SU-DHL-6 (cell line): ENCODE data around the gene CORO6.

Experiments used
- EZH2phosphoT487 ChIP-seq: fragments of 200-600 bp; sonication (generic), shearing (Covaris generic); conservative IDR thresholded peaks from 2 replicates; pipeline ENCODE4 v1.6.1; 2018; ENCODE audit warnings: mild to moderate bottlenecking, antibody characterized with exemption, low read length, moderate library complexity, mixed read lengths
- TF ChIP-seq, protein P1 (sequence below): fragments of 200-600 bp; sonication (generic); IDR thresholded peaks from one replicate; pipeline ENCODE4 v1.5.1; 2017; ENCODE audit warnings: antibody characterized with exemption, mild to moderate bottlenecking, low read length, moderate library complexity; ENCODE audit not compliant: insufficient read depth, poor library complexity, severe bottlenecking

DNA sequence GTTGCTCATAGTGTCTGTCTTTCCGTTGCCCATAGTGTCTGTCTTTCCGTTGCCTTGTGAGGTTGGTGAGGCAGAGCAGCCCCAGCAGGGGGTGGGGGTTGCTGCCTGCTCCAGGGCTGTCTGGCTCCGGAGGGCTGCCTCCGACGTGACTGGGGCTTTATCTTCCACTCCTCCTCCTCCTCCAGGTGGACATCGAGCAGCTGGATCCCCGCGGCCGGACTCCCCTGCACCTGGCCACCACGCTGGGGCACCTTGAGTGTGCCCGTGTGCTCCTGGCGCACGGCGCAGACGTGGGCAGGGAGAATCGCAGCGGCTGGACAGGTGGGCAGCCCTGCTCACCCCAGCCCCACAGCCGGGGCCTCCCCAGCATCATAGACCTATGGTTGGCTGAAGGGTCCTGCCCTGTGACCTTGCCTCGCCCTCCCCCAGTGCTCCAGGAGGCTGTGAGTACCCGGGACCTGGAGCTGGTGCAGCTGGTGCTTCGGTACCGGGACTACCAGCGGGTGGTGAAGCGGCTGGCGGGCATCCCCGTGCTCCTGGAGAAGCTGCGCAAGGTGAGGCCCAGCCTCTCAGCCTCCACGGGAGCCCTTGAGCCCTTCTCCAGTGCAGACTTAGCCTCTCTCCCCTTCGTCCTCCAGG is 15.0 kb downstream of the CORO6 start:
- TF ChIP-seq, protein P1, sequence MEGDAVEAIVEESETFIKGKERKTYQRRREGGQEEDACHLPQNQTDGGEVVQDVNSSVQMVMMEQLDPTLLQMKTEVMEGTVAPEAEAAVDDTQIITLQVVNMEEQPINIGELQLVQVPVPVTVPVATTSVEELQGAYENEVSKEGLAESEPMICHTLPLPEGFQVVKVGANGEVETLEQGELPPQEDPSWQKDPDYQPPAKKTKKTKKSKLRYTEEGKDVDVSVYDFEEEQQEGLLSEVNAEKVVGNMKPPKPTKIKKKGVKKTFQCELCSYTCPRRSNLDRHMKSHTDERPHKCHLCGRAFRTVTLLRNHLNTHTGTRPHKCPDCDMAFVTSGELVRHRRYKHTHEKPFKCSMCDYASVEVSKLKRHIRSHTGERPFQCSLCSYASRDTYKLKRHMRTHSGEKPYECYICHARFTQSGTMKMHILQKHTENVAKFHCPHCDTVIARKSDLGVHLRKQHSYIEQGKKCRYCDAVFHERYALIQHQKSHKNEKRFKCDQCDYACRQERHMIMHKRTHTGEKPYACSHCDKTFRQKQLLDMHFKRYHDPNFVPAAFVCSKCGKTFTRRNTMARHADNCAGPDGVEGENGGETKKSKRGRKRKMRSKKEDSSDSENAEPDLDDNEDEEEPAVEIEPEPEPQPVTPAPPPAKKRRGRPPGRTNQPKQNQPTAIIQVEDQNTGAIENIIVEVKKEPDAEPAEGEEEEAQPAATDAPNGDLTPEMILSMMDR: no peak
- no peak for TF ChIP-seq EZH2phosphoT487
